Caco-2 (cell line): ENCODE data around the gene KRT9. TPM values are rescaled to one million over a fixed set of nuclear protein-coding genes. Genes with fewer than 3 reads are reported as not detected.

Experiments
- BruUV-seq: library from RNA; stranded (reverse); fragments of 400-500 nt; replicated peaks from 2 replicates; lab custom pipeline; 2021; lab: Mats Ljungman, UMichigan
- CTCF ChIA-PET: fragments of 300-600 bp; sonication (Branson Sonifier 250); formaldehyde crosslinking; loops from one replicate; lab custom pipeline; 2022; ENCODE audit warnings: antibody characterized with exemption; lab: Charles Lee
- POLR2A ChIA-PET: fragments of 300-600 bp; sonication (Branson Sonifier 250); formaldehyde crosslinking; loops from one replicate; lab custom pipeline; 2022; ENCODE audit warnings: antibody characterized with exemption; lab: Charles Lee
- DNase-seq, 2 experiments: peaks; one replicate each; pipeline versions ENCODE4 v3.0.0 to v3.0.0-alpha.2; 2020 to 2022
- H3K27me3 ChIP-seq: replicated peaks from 2 replicates; pipeline ENCODE4 v1.6.0; 2011; ENCODE audit warnings: low read length; ENCODE audit not compliant: control insufficient read depth, insufficient read depth
- H3K36me3 ChIP-seq: 2 replicates; pipeline ENCODE4 v1.5.1; 2011; ENCODE audit warnings: low read length; ENCODE audit not compliant: control insufficient read depth, insufficient read depth
- H3K4me1 ChIP-seq: fragments of 250-450 bp; sonication (Bioruptor Pico); 2 replicates; pipeline ENCODE4 v1.5.1; 2020; ENCODE audit warnings: mild to moderate bottlenecking
- H3K4me3 ChIP-seq: 2 replicates; pipeline ENCODE4 v1.5.1; 2011; ENCODE audit warnings: low read depth, mild to moderate bottlenecking, control low read depth, low read length
- H3K9me3 ChIP-seq: fragments of 250-450 bp; sonication (Bioruptor Pico); 2 replicates; pipeline ENCODE4 v1.5.1; 2020; ENCODE audit warnings: mild to moderate bottlenecking, moderate library complexity
- H3K27ac Mint-ChIP-seq: one replicate; pipeline ENCODE4 v1.8.0; 2022; ENCODE audit warnings: mixed read lengths; ENCODE audit not compliant: unreplicated experiment
- H3K27me3 Mint-ChIP-seq: one replicate; pipeline ENCODE4 v1.8.0; 2022; ENCODE audit warnings: mixed read lengths; ENCODE audit not compliant: insufficient read depth, unreplicated experiment
- H3K36me3 Mint-ChIP-seq: one replicate; pipeline ENCODE4 v1.8.0; 2022; ENCODE audit warnings: mild to moderate bottlenecking, mixed read lengths; ENCODE audit not compliant: insufficient read depth, unreplicated experiment
- H3K4me1 Mint-ChIP-seq: one replicate; pipeline ENCODE4 v1.8.0; 2022; ENCODE audit warnings: low read depth, mixed read lengths; ENCODE audit not compliant: unreplicated experiment
- H3K4me3 Mint-ChIP-seq: one replicate; pipeline ENCODE4 v1.8.0; 2022; ENCODE audit warnings: mild to moderate bottlenecking, moderate library complexity, mixed read lengths; ENCODE audit not compliant: unreplicated experiment
- H3K9me3 Mint-ChIP-seq: one replicate; pipeline ENCODE4 v1.8.0; 2022; ENCODE audit warnings: mixed read lengths; ENCODE audit not compliant: unreplicated experiment
- CTCF ChIP-seq, 2 experiments: fragments of 200-600 bp in 1 of 2; IDR thresholded peaks; 1 replicate in 1 of 2; 2 replicates in 1 of 2; pipeline versions ENCODE4 v1.5.1 to v1.8.0; 2011 to 2022; ENCODE audit warnings: antibody characterized with exemption in 1 of 2, control low read depth in 1 of 2, inconsistent platforms in 1 of 2, low read depth in 1 of 2, low read length in 1 of 2, mild to moderate bottlenecking in 1 of 2, moderate library complexity in 1 of 2; ENCODE audit not compliant: insufficient read depth in 1 of 2, severe bottlenecking in 1 of 2, unreplicated experiment in 1 of 2
- intact Hi-C: fragments of 100-400 bp; cut with micrococcal nuclease; formaldehyde crosslinking; loops from one replicate; pipeline ENCODE4 v1.10.0; 2022; ENCODE audit not compliant: unreplicated experiment
- total RNA-seq: library from RNA; stranded (reverse); gene quantifications from 2 replicates; pipeline ENCODE4 v1.2.3, GENCODE V29; 2022

The KRT9 gene
- total RNA-seq, 1 experiment from 2014 or later, result not detected

GRCh38 chr17:41531993-41532392 is 39.9 kb downstream of the KRT9 start:
- ChIA-PET CTCF (interaction anchor here (1.5 kb wide), 1 partner anchor 17 kb away, joined by 5 read pairs; no protein-coding TSS in a partner anchor), POLR2A (no interaction called here)
- Mint-ChIP-seq H3K36me3 (peaks cover 39% of the 10 kb centered on the region), H3K4me1 (peaks cover 66% of the 10 kb centered on the region), H3K27me3 (no peaks in the 10 kb centered on the region), H3K9me3 (no peaks in the 10 kb centered on the region), H3K27ac (no peak overlapping the region), H3K4me3 (no peak overlapping the region)
- no peak for DNase-seq
- Histone ChIP-seq H3K9me3 (0 out of 2 replicates have a peak, but pooled peaks cover 4% of the 10 kb centered on the region), H3K27me3 (no peaks in the 10 kb centered on the region), H3K4me1 (peaks cover 58% of the 10 kb centered on the region), H3K4me3 (no peak overlapping the region), H3K36me3 (peaks cover 6% of the 10 kb centered on the region; the same call in 1 of the 2 replicates)
- TF ChIP-seq CTCF (IDR thresholded peaks at IDR 0.05; ENCODE audit: insufficient read depth in 1 of 2, low read depth in 1 of 2, low read length in 1 of 2, severe bottlenecking in 1 of 2, unreplicated experiment in 1 of 2), result no peak
- BruUV-seq, result no TSS peak
- intact Hi-C loops, result no loop called here

- Histone ChIP-seq H3K27me3 (no peaks in the 10 kb centered on the region), H3K4me3 (peak overlapping the region; percentile 4), H3K4me1 (peaks cover 46% of the 10 kb centered on the region), H3K36me3 (peaks cover 9% of the 10 kb centered on the region; the same call in 1 of the 2 replicates), H3K9me3 (0 out of 2 replicates have a peak, but pooled peaks cover 4% of the 10 kb centered on the region)
- POLR2A ChIA-PET, result interaction anchor here (1.0 to 2.2 kb wide), 6 partner anchors 8 to 158 kb away, joined by 3 to 15 read pairs (median 8); partner anchors contain the start of gene EIF1
- intact Hi-C loops, result loop anchor here (1.0 kb wide), 2 partner anchors 14 to 19 kb away; no protein-coding TSS in a partner anchor
- Mint-ChIP-seq H3K9me3 (no peaks in the 10 kb centered on the region), H3K36me3 (peaks cover 46% of the 10 kb centered on the region), H3K27ac (peak overlapping the region; percentile 98), H3K4me1 (peaks cover 54% of the 10 kb centered on the region), H3K4me3 (peak overlapping the region; percentile 99), H3K27me3 (no peaks in the 10 kb centered on the region)
- BruUV-seq, result TSS peak; percentile 59
- CTCF ChIA-PET, result interaction anchor here (0.6 to 4.1 kb wide), 4 partner anchors 19 to 158 kb away, joined by 3 to 42 read pairs (median 4); partner anchors contain the start of gene EIF1
- peak; percentile 89 to 97 for DNase-seq
- TF ChIP-seq CTCF (IDR thresholded peaks at IDR 0.05; ENCODE audit: insufficient read depth in 1 of 2, low read depth in 1 of 2, low read length in 1 of 2, severe bottlenecking in 1 of 2, unreplicated experiment in 1 of 2), result no peak
Observed at GRCh38 chr17:41530062-41531048, 41.5 kb downstream of the KRT9 start.

- no TSS peak for BruUV-seq
- 0 out of 2 replicates have a peak, but pooled peaks cover 4% of the 10 kb centered on the region for H3K9me3 ChIP-seq
Observed at GRCh38 chr17:41529491-41529915, 42.4 kb downstream of the KRT9 start.

More at GRCh38 chr17:41529491-41529915, 42.4 kb downstream of the KRT9 start:
- no peak for TF ChIP-seq CTCF (IDR thresholded peaks at IDR 0.05; ENCODE audit: insufficient read depth in 1 of 2, low read depth in 1 of 2, low read length in 1 of 2, severe bottlenecking in 1 of 2, unreplicated experiment in 1 of 2)
- Mint-ChIP-seq H3K27ac (peak overlapping the region; percentile 98), H3K27me3 (no peaks in the 10 kb centered on the region), H3K4me3 (peak overlapping the region; percentile 99), H3K36me3 (peaks cover 49% of the 10 kb centered on the region), H3K4me1 (peaks cover 49% of the 10 kb centered on the region), H3K9me3 (no peaks in the 10 kb centered on the region)
- intact Hi-C loops, result loop anchor here (10.0 kb wide), 1 partner anchor 115 kb away; no protein-coding TSS in a partner anchor
- Histone ChIP-seq H3K4me1 (peaks cover 43% of the 10 kb centered on the region), H3K36me3 (peaks cover 14% of the 10 kb centered on the region), H3K27me3 (no peaks in the 10 kb centered on the region), H3K4me3 (peak overlapping the region; percentile 4)
- ChIA-PET CTCF (interaction anchor here (0.9 to 4.1 kb wide), 3 partner anchors 20 to 159 kb away, joined by 4 to 42 read pairs (median 5); partner anchors contain the start of gene EIF1), POLR2A (interaction anchor here (0.5 to 2.2 kb wide), 5 partner anchors 7 to 159 kb away, joined by 4 to 15 read pairs (median 7); partner anchors contain the start of gene EIF1)
- DNase-seq, result no peak
